Thoracic aorta endothelial cell (primary cell): ENCODE results near the gene CLCNKA. TPM values are rescaled to one million over a fixed set of nuclear protein-coding genes. Genes with fewer than 3 reads are reported as not detected.

Experiments
- small RNA-seq: library from RNA; depleted of rRNA; stranded (forward); fragments of <200 nt; gene quantifications from one replicate; pipeline ENCODE3, GENCODE V24; 2012
- total RNA-seq: library from RNA; depleted of rRNA; stranded (reverse); fragments of >200 nt; gene quantifications from 2 replicates; pipeline ENCODE4 v1.2.3, GENCODE V29; 2012

The CLCNKA gene
- not detected in 2 replicates for total RNA-seq

GRCh38 chr1:16021681-16022080 lies at the start of gene CLCNKA:
TSS of gene CLCNKA (plus strand) at chr1:16022036. CDS start at chr1:16022620, 584 bp downstream.

DNA sequence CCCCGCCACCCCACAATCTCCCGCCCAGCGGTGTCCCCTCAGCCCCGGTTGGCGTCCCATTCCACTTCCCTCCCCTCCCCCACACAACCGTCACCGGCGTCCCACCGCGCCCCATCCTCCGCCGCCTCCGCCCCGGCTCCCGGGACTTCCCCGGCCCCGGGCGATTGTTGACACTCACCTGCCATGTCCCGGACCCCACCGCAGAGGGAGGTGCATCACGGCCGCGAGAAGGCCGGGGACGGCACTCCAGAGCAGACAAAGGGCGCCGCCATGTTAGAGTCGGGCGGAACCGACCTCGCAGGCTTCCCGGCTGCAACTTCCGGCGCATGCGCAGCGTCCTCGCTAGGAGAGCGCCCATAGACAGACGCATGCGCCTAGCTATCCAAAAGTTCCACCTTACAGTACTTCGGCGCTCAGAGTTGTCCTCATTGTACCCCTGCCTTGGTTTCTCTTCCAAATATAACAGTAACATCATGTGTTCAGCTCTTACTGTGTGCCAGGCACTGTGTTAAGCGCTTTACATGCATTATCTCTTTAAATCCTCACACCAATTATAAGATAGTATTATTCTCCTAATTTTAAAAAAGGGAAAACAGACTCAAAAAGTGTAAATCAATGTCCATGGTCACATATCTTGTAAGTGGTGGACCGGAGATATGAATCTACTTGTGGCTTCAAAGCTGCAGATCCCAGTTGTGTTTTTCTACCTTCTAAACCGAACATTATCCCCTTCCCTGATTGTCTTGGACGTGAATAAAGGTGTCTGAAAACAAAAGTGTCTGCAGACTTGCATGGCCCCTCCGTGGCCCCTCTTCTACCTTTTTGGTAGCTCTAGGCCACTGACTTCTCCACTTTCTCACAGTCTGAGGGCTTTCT lies 45.8 kb upstream of the CLCNKA start, which contains the start of gene ZBTB17:
TSS of gene ZBTB17 (minus strand) at position 297 of the 876 bp plus-strand sequence. CDS start 27,606 bp downstream, outside the sequence.

DNA sequence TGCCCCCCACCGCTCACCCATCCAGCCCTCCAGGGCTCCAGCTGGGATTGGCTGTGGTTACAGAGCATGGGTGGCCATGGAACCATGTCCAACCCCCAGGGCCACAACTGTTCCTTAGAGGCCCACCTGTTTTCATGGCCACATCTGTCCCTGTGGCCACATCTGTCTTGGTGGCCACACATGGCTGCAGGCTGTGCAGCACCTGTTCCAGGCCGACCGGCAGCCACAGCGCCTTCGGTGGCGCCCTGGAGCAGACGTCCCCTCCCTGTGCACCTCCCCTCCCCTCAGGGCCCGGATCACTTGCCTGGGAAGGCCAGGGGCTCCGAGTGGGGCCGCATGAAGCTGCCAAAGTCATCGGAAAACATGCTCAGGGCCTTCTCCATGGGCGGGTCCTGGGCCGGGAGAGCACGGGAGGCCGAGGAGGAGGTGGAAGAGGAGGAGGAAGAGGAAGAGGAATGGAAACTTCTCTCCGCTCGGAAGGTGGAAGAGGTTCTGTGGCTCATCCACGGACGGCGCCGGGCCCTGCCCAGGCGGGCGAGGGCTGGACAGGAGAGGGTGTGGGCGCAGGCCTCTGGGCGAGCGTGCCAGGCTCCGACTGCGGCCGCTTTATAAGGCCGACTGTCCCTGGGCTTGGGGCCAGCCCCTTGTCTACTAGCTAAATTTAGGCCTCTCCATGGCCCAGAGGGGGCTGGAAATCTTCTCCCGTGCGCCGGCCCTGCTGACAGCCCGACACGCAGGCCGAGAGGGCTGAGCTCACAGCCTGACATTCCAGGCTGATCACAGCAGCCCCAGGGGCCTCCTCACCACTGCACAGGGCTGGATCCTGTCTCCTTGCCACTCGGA lies 4.2 kb upstream of the CLCNKA start, which contains the start of gene HSPB7:
TSS of gene HSPB7 (minus strand) at position 583 of the 843 bp plus-strand sequence. CDS start at position 503, 80 bp downstream.

GRCh38 chr1:16043521-16043920 lies 21.7 kb downstream of the CLCNKA start, which contains the start of gene CLCNKB:
TSS of gene CLCNKB (plus strand) at chr1:16043782. CDS start at chr1:16044493, 711 bp downstream.

GRCh38 chr1:16073490-16074119 lies 51.8 kb downstream of the CLCNKA start, which contains the start of gene FAM131C:
TSS of gene FAM131C (minus strand) at chr1:16073651. CDS start at chr1:16073442, 209 bp downstream.

Small RNA genes within 50 kb of the gene (small RNA-seq; reads per million reads assigned to genes)
- gene AL355994.1 (not detected), gene AL355994.5 (not detected)

Other genes with a start within 250 kb of the CLCNKA start
- gene UQCRHL, start 214.4 kb upstream of the CLCNKA start, total RNA-seq = 1.4 and 2.3 TPM in 2 replicates
- 51.5 and 54.0 TPM in 2 replicates for gene SPEN, start 174.3 kb upstream of the CLCNKA start, total RNA-seq
- gene ZBTB17, start 45.9 kb upstream of the CLCNKA start, total RNA-seq = 26.7 and 30.3 TPM in 2 replicates
- gene SRARP, start 17.8 kb upstream of the CLCNKA start, total RNA-seq = not detected in 2 replicates
- not detected in 2 replicates for gene HSPB7, start 4.0 kb upstream of the CLCNKA start, total RNA-seq
- not detected in 2 replicates for gene CLCNKB, start 21.7 kb downstream of the CLCNKA start, total RNA-seq
- gene FAM131C, start 51.6 kb downstream of the CLCNKA start, total RNA-seq = 0.13 and 0.22 TPM in 2 replicates
- gene EPHA2, start 134.0 kb downstream of the CLCNKA start, total RNA-seq = 111 and 117 TPM in 2 replicates
- gene ARHGEF19, start 190.6 kb downstream of the CLCNKA start, total RNA-seq = 4.7 and 7.6 TPM in 2 replicates
- gene CPLANE2, start 215.1 kb downstream of the CLCNKA start, total RNA-seq = 5.9 and 8.1 TPM in 2 replicates